Retinal pigment epithelial cell (primary cell): ENCODE data around the gene KIF26B.

Experiments
- DNase-seq: peaks from one replicate; pipeline ENCODE4 v3.0.0-alpha.2; 2010; ENCODE audit warnings: low read depth
- H3K4me3 ChIP-seq: 2 replicates; pipeline ENCODE4 v1.5.1; 2011; ENCODE audit warnings: mild to moderate bottlenecking, low read length, control low read depth, moderate library complexity
- CTCF ChIP-seq: conservative IDR thresholded peaks from 2 replicates; pipeline ENCODE4 v1.5.1; 2011; ENCODE audit warnings: low read depth, low read length, control low read depth, inconsistent platforms

KIF26B gene

DNA sequence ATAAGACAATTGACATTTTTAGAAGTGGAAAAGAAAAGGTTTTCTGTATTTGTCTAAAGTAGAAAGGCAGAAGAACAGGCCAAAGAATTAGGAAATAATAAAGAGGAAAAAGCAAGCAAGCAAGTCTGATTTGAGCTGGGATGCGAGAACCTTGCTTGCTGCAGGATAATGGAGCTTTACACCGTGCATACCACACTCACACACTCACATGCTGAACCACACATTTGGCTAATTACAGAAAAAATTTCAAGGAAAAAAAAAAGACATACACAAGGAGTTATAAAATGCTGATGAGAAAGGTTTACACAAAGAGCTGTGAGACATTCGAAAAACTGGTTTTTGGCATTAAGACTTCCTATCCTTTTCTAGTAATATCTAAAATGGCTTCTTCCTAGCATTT lies 593.9 kb downstream of the KIF26B start:
- TF ChIP-seq CTCF, result no peak
- DNase-seq, result no peak
- H3K4me3 ChIP-seq, result no peak overlapping the region

DNA sequence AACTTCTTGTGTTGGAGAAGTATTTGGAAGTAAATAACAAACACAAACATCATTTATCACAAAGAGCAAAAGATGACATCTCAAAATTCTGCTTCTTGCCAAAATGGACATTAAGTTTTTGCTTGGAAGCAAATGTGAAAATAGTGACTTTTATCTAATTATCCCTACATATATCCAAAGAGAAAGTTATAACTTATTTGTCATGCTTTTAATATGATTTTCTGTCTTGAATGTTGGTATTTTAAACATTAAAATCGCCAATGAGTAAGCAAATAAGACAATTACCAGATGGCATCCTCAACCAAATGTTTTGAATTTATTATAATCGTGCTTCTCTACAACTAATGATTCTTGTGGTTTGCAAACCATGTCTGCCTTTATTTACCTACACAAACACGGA lies 594.3 kb downstream of the KIF26B start:
- H3K4me3 ChIP-seq, result no peak overlapping the region
- no peak for DNase-seq
- TF ChIP-seq CTCF, result no peak

- TF ChIP-seq CTCF, result no peak
- no peak for DNase-seq
These were observed 595.5 kb downstream of the KIF26B start for GRCh38 chr1:245750261-245750660.

DNA sequence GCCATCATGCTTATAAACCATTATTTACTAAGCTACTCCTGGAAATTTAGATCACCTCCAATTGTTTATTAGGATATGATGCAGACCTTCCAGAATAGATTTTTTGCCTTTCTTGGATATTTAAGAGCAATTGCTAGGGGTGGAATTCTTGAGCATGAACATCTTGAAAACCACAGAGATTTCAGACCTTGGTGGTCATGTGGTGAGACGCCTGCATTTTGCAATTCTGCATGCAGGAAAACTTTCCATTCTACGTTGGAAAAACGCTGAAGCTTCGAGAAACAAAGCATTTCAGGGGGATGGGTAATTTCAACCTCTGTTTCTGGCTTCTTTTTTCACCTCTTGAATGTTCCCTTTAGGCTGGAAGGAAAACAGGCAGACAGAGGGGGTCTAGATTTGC lies 596.3 kb downstream of the KIF26B start:
- TF ChIP-seq CTCF, result no peak
- DNase-seq, result no peak
- no peak overlapping the region for H3K4me3 ChIP-seq

More at GRCh38 chr1:245750261-245750660, 595.5 kb downstream of the KIF26B start:
- H3K4me3 ChIP-seq, result no peak overlapping the region

- DNase-seq, result no peak
- no peak overlapping the region for H3K4me3 ChIP-seq
- no peak for TF ChIP-seq CTCF
These were observed 597.1 kb downstream of the KIF26B start for GRCh38 chr1:245751726-245752470.

DNA sequence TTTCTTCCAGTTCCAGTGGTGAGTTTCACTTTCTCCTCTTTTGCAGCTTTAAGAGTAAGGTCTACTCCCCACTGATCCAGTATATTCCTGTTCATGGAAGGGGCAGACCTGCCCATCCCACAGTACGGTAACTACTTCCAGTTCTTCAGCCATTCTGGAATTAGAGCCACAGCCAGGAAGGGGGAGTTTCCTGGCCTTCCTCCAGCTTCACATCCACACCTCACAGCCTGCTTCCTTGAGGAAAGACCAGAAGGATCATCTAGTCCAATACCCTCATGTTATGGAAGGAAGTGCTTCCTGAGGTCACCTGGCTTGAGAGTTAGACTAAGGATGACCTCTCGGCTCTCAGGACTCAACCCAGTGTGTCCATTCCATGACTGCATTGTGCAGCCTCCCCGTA lies 597.8 kb downstream of the KIF26B start:
- no peak overlapping the region for H3K4me3 ChIP-seq
- no peak for TF ChIP-seq CTCF
- DNase-seq, result no peak

DNA sequence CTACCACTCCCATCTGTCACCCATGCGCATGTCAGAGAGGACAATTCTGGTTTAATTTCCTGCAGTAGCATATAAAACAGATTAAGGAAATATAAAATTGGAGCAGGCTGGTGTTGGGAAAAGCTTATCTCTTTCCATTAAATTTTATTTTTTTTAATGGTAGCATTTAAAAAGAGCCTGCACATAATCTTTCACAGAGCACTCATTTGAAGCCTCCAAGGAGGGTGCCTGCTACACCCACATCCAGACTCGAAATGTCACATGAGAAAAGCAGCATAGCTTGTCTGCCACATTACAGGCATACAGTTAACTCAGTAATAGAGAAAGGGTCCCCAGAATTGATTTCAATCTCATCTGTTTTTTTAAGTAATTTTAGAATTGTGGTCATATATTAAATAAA lies 599.0 kb downstream of the KIF26B start:
- no peak overlapping the region for H3K4me3 ChIP-seq
- no peak for TF ChIP-seq CTCF
- no peak for DNase-seq
